Measurements from ENCODE around the gene C9orf43.
A peak's percentile ranks its signal among the peaks of the same experiment; 100 is the strongest.
"Not testable (repeated sequence)": the region's sequence is repeated elsewhere in the genome, so short reads cannot be mapped to it uniquely, and the experiment has no call there.

The C9orf43 gene

DNA sequence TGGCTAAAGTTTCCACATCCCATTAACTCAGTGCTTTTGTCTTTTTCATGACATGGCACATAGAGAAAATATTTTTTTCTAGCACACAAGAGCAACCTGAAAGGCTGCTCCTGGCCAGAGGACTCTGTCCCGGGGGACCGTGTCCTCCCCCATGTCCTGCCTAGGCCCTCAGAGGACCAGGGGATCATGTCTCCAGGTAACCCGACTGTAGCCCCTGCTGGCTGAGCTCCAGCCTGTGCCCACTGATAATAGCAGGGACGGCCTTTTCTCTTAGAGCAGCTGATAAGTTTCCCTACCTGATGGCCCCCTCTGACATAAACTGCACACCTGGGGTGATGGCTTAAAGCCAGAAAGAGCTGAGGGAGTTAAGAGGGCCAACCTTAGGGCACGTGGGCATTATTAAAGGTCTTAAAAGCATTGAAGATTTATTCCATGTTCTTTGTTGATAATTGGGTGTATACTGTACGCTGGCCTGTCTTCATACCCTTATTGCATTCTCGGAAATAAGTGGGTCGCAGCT is 39.7 kb upstream of the C9orf43 start:
- H3K27ac ChIP-seq, result no peak overlapping the region
- no peak overlapping the region for H3K4me3 ChIP-seq
- peaks cover 45% of the 10 kb centered on the region for H3K36me3 ChIP-seq
- H4K20me1 ChIP-seq, result peaks cover 15% of the 10 kb centered on the region; the same call in 1 of the 2 replicates
- peaks cover 12% of the 10 kb centered on the region for H3K4me1 ChIP-seq
- no peak overlapping the region for H3K4me2 ChIP-seq
- H3K9me3 ChIP-seq, result no peaks in the 10 kb centered on the region
- H3K9ac ChIP-seq, result no peak overlapping the region
- no peak for TF ChIP-seq Cebpa-rat (IDR thresholded peaks at IDR 0.05)
- no peaks in the 10 kb centered on the region for H3K27me3 ChIP-seq

DNA sequence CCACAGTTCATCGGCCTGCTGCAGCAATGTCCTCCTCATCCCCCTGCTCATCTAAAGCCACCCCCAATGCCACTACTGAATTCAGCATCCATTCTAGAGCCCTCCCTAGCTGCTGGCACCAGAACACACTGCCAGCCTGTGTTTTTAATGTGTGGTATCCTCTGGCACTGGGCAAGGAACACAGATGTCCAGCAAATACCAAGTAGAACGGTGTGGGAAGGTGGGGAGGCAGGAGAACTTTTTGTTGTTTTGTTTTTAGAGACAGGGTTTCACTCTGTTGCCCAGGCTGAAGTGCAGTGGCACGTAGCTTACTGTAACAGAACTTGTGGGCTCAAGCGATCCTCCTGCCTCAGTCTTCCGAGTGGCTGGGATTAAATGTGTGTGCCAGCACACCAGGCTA is 38.5 kb upstream of the C9orf43 start:
- H3K4me3 ChIP-seq, result no peak overlapping the region
- H3K4me2 ChIP-seq, result no peak overlapping the region
- H3K27ac ChIP-seq, result no peak overlapping the region
- H3K27me3 ChIP-seq, result no peaks in the 10 kb centered on the region
- no peak overlapping the region for H3K9ac ChIP-seq
- H4K20me1 ChIP-seq, result peaks cover 15% of the 10 kb centered on the region; the same call in 1 of the 2 replicates
- peaks cover 45% of the 10 kb centered on the region for H3K36me3 ChIP-seq
- H3K4me1 ChIP-seq, result peaks cover 17% of the 10 kb centered on the region
- TF ChIP-seq Cebpa-rat (IDR thresholded peaks at IDR 0.05), result no peak
- no peaks in the 10 kb centered on the region for H3K9me3 ChIP-seq

DNA sequence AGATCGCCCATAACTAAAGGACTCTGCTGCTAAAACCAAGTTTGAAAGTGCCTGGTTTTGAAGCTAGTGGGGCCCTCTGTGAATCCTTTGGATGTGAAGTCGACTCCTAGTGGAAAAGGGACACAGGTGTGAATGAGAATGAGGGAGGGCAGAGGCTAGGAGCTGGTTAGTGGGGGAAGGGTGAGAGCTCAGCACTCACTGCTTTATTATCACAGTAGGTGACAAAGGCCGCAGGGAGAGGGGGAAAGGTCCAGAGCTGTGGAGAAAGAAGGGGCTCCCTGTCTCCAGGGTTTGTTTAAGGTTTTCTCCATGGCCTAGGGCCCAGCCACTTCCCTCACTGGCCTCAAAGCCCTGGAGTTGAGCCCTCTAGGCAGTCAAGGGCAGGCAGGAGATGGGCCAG is 37.3 kb upstream of the C9orf43 start:
- peaks cover 15% of the 10 kb centered on the region; the same call in 1 of the 2 replicates for H4K20me1 ChIP-seq
- peaks cover 45% of the 10 kb centered on the region for H3K36me3 ChIP-seq
- H3K27ac ChIP-seq, result no peak overlapping the region
- no peaks in the 10 kb centered on the region for H3K27me3 ChIP-seq
- H3K4me3 ChIP-seq, result no peak overlapping the region
- H3K9me3 ChIP-seq, result no peaks in the 10 kb centered on the region
- no peak overlapping the region for H3K9ac ChIP-seq
- H3K4me2 ChIP-seq, result no peak overlapping the region
- TF ChIP-seq Cebpa-rat (IDR thresholded peaks at IDR 0.05), result no peak
- peaks cover 22% of the 10 kb centered on the region for H3K4me1 ChIP-seq

- no peak overlapping the region for H3K4me3 ChIP-seq
- H3K4me2 ChIP-seq, result no peak overlapping the region
- no peak for TF ChIP-seq Cebpa-rat (IDR thresholded peaks at IDR 0.05)
These were observed 36.7 kb upstream of the C9orf43 start for GRCh38 chr9:113373676-113374392.

GRCh38 chr9:113375057-113376023 is 35.2 kb upstream of the C9orf43 start:
- Histone ChIP-seq H3K4me2 (peak overlapping the region; percentile 91), H4K20me1 (peaks cover 15% of the 10 kb centered on the region; the same call in 1 of the 2 replicates), H3K9ac (no peak overlapping the region), H3K4me3 (peak overlapping the region; percentile 75), H3K4me1 (peaks cover 22% of the 10 kb centered on the region), H3K9me3 (no peaks in the 10 kb centered on the region), H3K27me3 (no peaks in the 10 kb centered on the region), H3K36me3 (peaks cover 39% of the 10 kb centered on the region), H3K27ac (no peak overlapping the region)
- no peak for TF ChIP-seq Cebpa-rat (IDR thresholded peaks at IDR 0.05)

More at GRCh38 chr9:113373676-113374392, 36.7 kb upstream of the C9orf43 start:
- Histone ChIP-seq H3K9ac (no peak overlapping the region), H3K27ac (no peak overlapping the region), H3K27me3 (no peaks in the 10 kb centered on the region), H3K4me1 (peaks cover 22% of the 10 kb centered on the region), H4K20me1 (peaks cover 15% of the 10 kb centered on the region; the same call in 1 of the 2 replicates), H3K9me3 (no peaks in the 10 kb centered on the region), H3K36me3 (peaks cover 45% of the 10 kb centered on the region)

DNA sequence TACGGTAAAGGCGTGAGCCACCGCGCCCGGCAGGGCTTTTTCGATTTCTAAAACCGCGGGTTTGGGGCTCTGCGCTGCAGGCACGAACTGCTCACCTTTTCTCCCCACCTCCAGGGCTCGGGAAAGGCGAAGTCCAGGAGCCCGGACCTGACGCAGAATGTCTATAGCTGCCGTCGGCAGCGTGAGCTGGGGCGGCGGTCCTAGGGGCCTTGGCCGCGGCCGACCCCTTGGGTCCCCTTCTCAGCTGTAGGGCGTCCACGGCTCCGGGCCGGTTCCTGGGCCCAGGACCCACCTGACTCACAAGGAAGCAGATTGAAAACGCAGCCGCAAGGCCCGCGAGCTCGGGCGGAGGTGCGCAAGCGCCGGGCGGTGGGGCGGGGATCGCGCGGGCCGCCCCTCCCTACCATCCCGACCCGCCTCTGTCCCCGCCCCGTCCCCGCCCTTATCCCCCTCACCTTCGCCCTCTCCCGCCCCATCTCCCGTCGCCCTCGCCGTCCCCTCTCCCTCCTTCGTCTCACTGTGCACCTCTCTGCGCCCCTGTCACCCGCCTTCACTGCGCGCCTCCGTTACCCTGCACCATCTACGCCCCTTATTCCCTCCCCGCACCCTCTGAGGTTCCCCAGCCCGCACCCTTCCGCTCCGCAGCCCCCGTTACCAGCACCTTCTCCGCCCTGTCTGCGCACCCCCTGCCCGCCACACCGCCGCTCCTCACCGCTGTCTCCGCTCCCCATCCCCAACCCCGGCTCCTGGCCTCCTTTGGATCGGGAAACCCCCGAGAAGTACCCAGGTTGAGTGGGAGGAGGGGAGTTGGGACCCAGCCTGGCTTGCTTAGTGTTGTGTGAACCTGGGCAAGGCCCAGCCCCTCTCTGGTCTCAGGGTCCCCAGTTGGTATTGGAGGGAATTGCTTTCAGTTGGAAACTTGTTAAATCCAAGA is 33.6 kb upstream of the C9orf43 start, which contains the start of gene HDHD3:
Gene HDHD3 (minus strand): TSS at position 353 of the 934 bp plus-strand sequence. CDS start 2,632 bp downstream, outside the sequence.
- peaks cover 15% of the 10 kb centered on the region; the same call in 1 of the 2 replicates for H4K20me1 ChIP-seq
- no peak for TF ChIP-seq Cebpa-rat (IDR thresholded peaks at IDR 0.05)
- peak within 1 kb of the TSS; percentile 75 for H3K4me3 ChIP-seq
- no peaks in the 10 kb centered on the region for H3K27me3 ChIP-seq
- peaks cover 27% of the 10 kb centered on the region for H3K4me1 ChIP-seq
- H3K36me3 ChIP-seq, result peaks cover 36% of the 10 kb centered on the region
- no peaks in the 10 kb centered on the region for H3K9me3 ChIP-seq
- peak within 1 kb of the TSS; percentile 91 for H3K4me2 ChIP-seq
- H3K9ac ChIP-seq, result peak within 1 kb of the TSS; percentile 84
- H3K27ac ChIP-seq, result peak within 1 kb of the TSS; percentile 78

DNA sequence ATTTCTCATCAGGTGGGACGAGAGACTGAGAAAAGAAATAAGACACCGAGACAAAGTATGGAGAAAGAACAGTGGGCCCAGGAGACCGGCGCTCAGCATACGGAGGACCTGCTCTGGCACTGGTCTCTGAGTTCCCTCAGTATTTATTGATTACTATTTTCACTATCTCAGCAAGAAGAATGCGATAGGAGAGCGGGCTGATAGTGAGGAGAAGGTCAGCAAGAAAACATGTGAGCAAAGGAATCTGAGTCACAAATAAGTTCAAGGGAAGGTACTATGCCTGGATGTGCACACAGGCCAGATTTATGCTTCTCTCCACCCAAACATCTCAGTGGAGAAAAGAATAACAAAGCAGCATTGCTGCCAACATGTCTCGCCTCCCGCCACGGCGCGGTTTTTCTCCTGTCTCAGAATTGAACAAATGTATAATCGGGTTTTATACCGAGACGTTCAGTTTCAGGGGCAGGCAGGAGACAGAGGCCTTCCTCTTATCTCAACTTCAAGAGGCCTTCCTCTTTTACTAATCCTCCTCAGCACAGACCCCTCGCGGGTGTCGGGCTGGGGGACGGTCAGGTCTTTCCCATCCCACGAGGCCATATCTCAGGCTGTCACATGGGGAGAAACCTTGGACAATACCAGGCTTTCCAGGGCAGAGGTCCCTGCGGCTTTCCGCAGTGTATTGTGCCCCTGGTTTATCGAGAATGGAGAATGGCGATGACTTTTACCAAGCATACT is 31.3 kb upstream of the C9orf43 start:
- Histone ChIP-seq H3K4me1 (peaks cover 25% of the 10 kb centered on the region), H3K36me3 (peaks cover 12% of the 10 kb centered on the region)
- not testable (repeated sequence) for H3K4me2 ChIP-seq, H3K4me3 ChIP-seq, H3K27me3 ChIP-seq, H4K20me1 ChIP-seq, H3K9ac ChIP-seq, H3K9me3 ChIP-seq, H3K27ac ChIP-seq

GRCh38 chr9:113379829-113380210 is 30.7 kb upstream of the C9orf43 start:
- not testable (repeated sequence) for H3K9me3 ChIP-seq, H3K4me3 ChIP-seq, H4K20me1 ChIP-seq, H3K4me2 ChIP-seq, H3K9ac ChIP-seq, H3K27me3 ChIP-seq, H3K27ac ChIP-seq, H3K36me3 ChIP-seq
- peaks cover 25% of the 10 kb centered on the region for H3K4me1 ChIP-seq
